Panc1 (cell line): Measurements from ENCODE around the gene FEN1. TPM values are rescaled to one million over a fixed set of nuclear protein-coding genes. Genes with fewer than 3 reads are reported as not detected.

Experiments
- ATAC-seq: fragments of 200-7000 bp; cut with Tn5 transposase; 2 replicates; pipeline ENCODE4 v1.9.1; 2020; ENCODE audit warnings: mild to moderate bottlenecking, moderate library complexity
- BruUV-seq: library from RNA; stranded (reverse); fragments of 400-500 nt; replicated peaks from 2 replicates; lab custom pipeline; 2021; lab: Mats Ljungman, UMichigan
- CTCF ChIA-PET: fragments of 300-600 bp; sonication (Branson Sonifier 250); formaldehyde crosslinking; loops from one replicate; lab custom pipeline; 2022; ENCODE audit warnings: antibody characterized with exemption; lab: Charles Lee
- POLR2A ChIA-PET: fragments of 300-600 bp; sonication (Branson Sonifier 250); formaldehyde crosslinking; loops from one replicate; lab custom pipeline; 2022; ENCODE audit warnings: antibody characterized with exemption; lab: Charles Lee
- DNase-seq: peaks from one replicate; pipeline ENCODE4 v3.0.0-alpha.2; 2010; ENCODE audit warnings: low read depth, low spot score
- H3K27ac ChIP-seq: 2 replicates; pipeline ENCODE4 v1.5.1; 2011; ENCODE audit warnings: mild to moderate bottlenecking, low read length, inconsistent platforms
- H3K27me3 ChIP-seq: fragments of 200-500 bp; sonication (Bioruptor generic); 2 replicates; pipeline ENCODE4 v1.6.0; 2014; ENCODE audit warnings: low read length, inconsistent platforms; ENCODE audit not compliant: control insufficient read depth, insufficient read depth
- H3K36me3 ChIP-seq: fragments of 200-500 bp; sonication (Bioruptor generic); 2 replicates; pipeline ENCODE4 v1.5.1; 2014; ENCODE audit warnings: inconsistent platforms, mild to moderate bottlenecking, low read length, moderate library complexity; ENCODE audit not compliant: control insufficient read depth, insufficient read depth
- H3K4me1 ChIP-seq: 2 replicates; pipeline ENCODE4 v1.5.1; 2011; ENCODE audit warnings: inconsistent platforms, mild to moderate bottlenecking, low read length, moderate library complexity; ENCODE audit not compliant: control insufficient read depth, insufficient read depth
- H3K4me3 ChIP-seq, 2 experiments: 2 replicates each; pipeline ENCODE4 v1.5.1; 2011 to 2012; ENCODE audit warnings: low read depth in 2 of 2, low read length in 2 of 2, mild to moderate bottlenecking in 2 of 2, inconsistent platforms in 1 of 2, moderate library complexity in 1 of 2
- H3K9me3 ChIP-seq: fragments of 200-500 bp; sonication (Bioruptor generic); 2 replicates; pipeline ENCODE4 v1.5.1; 2014; ENCODE audit warnings: low read depth, mild to moderate bottlenecking, inconsistent platforms, low read length, moderate library complexity; ENCODE audit not compliant: control insufficient read depth, insufficient read depth
- CTCF ChIP-seq: fragments of 450-650 bp; IDR thresholded peaks from 2 replicates; pipeline ENCODE4 v1.5.1; 2017; ENCODE audit warnings: mild to moderate bottlenecking
- POLR2AphosphoS5 ChIP-seq: IDR thresholded peaks from 2 replicates; pipeline ENCODE4 v1.6.1; 2012; ENCODE audit warnings: mild to moderate bottlenecking, low read depth, low read length, moderate library complexity
- REST ChIP-seq, 2 experiments: IDR thresholded peaks; 2 replicates each; pipeline ENCODE4 v1.6.1; 2011 to 2012; ENCODE audit warnings: low read depth in 2 of 2, control low read depth in 1 of 2, low read length in 1 of 2, mild to moderate bottlenecking in 1 of 2, moderate library complexity in 1 of 2; ENCODE audit not compliant: insufficient read depth in 1 of 2
- SIN3A ChIP-seq: IDR thresholded peaks from 2 replicates; pipeline ENCODE4 v1.6.1; 2012; ENCODE audit warnings: low read depth, mild to moderate bottlenecking, low read length, moderate library complexity, borderline replicate concordance; ENCODE audit not compliant: insufficient read depth
- TCF7L2 ChIP-seq: IDR thresholded peaks from 2 replicates; pipeline ENCODE4 v1.6.1; 2011; ENCODE audit warnings: mild to moderate bottlenecking, low read depth, low read length, inconsistent platforms
- in situ Hi-C: cut with HindIII; loops from 2 replicates; pipeline ENCODE4 v1.10.0; 2016; ENCODE audit warnings: low sequenced_read_pairs, low pct_unique_long_range_greater_than_20kb
- intact Hi-C: fragments of 100-400 bp; cut with micrococcal nuclease; formaldehyde crosslinking; loops from one replicate; pipeline ENCODE4 v1.10.0; 2022; ENCODE audit not compliant: unreplicated experiment
- total RNA-seq: library from RNA; stranded (reverse); gene quantifications from one replicate; pipeline ENCODE4 v1.2.1, GENCODE V29; 2021; ENCODE audit not compliant: unreplicated experiment

FEN1 gene
- total RNA-seq, 1 experiment from 2014 or later, result 67.6 TPM

DNA sequence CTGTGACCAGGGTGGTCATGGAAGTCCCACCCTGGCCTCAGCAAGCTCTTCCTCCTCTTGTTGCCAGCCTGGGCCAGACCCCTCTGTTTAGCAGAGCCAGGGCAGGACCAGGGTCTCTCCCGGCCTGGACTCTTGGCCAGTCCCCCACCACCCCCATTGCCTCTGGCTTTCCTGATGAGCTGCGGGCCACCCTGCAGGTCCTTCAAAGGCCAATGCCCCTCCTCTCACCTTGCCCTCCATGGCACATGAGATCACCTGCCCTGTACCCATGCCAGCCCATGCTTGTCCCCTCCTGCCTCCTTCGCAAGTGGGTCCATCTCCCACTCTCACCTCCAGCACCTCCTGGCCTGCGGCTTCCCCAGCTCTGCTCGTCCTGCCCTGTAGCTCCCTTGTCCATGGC lies 45.8 kb downstream of the FEN1 start:
- intact Hi-C loops (no loop called here), in situ Hi-C loops (no loop called here)
- ChIA-PET POLR2A (interaction anchor here (0.6 kb wide), 1 partner anchor 133 kb away, joined by 3 read pairs; no protein-coding TSS in a partner anchor), CTCF (no interaction called here)
- Histone ChIP-seq H3K27ac (no peak overlapping the region), H3K27me3 (no peaks in the 10 kb centered on the region), H3K36me3 (no peaks in the 10 kb centered on the region), H3K9me3 (no peaks in the 10 kb centered on the region), H3K4me1 (peaks cover 22% of the 10 kb centered on the region), H3K4me3 (no peak overlapping the region)
- no peak for TF ChIP-seq REST (IDR thresholded peaks at IDR 0.05; ENCODE audit: insufficient read depth in 1 of 2, low read depth in 2 of 2, low read length in 1 of 2)
- TF ChIP-seq SIN3A, result no peak
- TF ChIP-seq TCF7L2, result no peak
- ATAC-seq (no peak), DNase-seq (no peak)
- no TSS peak for BruUV-seq

GRCh38 chr11:61838921-61839320 lies 46.2 kb downstream of the FEN1 start:
- in situ Hi-C loops, result no loop called here
- no peaks in the 10 kb centered on the region for H3K27me3 ChIP-seq
- BruUV-seq, result no TSS peak
- H3K4me3 ChIP-seq, result no peak overlapping the region
- no peak overlapping the region for H3K27ac ChIP-seq
- CTCF ChIA-PET, result no interaction called here
- H3K4me1 ChIP-seq, result peaks cover 18% of the 10 kb centered on the region
- ATAC-seq (no peak), DNase-seq (no peak)
- no peaks in the 10 kb centered on the region for H3K36me3 ChIP-seq
- TF ChIP-seq TCF7L2 (no peak), CTCF (no peak), SIN3A (no peak), POLR2AphosphoS5 (no peak), REST (IDR thresholded peaks at IDR 0.05; ENCODE audit: insufficient read depth in 1 of 2, low read depth in 2 of 2, low read length in 1 of 2) (no peak)
- no peaks in the 10 kb centered on the region for H3K9me3 ChIP-seq
- intact Hi-C loops, result no loop called here
- POLR2A ChIA-PET, result interaction anchor here (0.6 kb wide), 1 partner anchor 132 kb away, joined by 3 read pairs; no protein-coding TSS in a partner anchor
